RWPE2 (cell line): ENCODE results near the gene SH2D6.

Experiments used
- ATAC-seq: fragments of 200-7000 bp; cut with Tn5 transposase; 3 replicates; pipeline ENCODE4 v1.9.1; 2021; ENCODE audit warnings: low read depth
- DNase-seq: peaks from one replicate; pipeline ENCODE4 v3.0.0-alpha.2; 2020; ENCODE audit warnings: low spot score
- H3K27ac ChIP-seq: fragments of 450-650 bp; 2 replicates; pipeline ENCODE4 v1.5.1; 2017; ENCODE audit warnings: mild to moderate bottlenecking; ENCODE audit not compliant: poor library complexity, severe bottlenecking
- H3K27me3 ChIP-seq: fragments of 250-450 bp; sonication (Bioruptor Pico); 2 replicates; pipeline ENCODE4 v1.5.1; 2021; ENCODE audit warnings: mild to moderate bottlenecking, moderate library complexity; ENCODE audit not compliant: insufficient read depth, poor library complexity, severe bottlenecking
- H3K36me3 ChIP-seq: fragments of 250-450 bp; sonication (Bioruptor Pico); 2 replicates; pipeline ENCODE4 v1.5.1; 2020; ENCODE audit warnings: low read depth, mild to moderate bottlenecking, moderate library complexity
- H3K4me1 ChIP-seq: fragments of 250-450 bp; sonication (Bioruptor Pico); 2 replicates; pipeline ENCODE4 v1.5.1; 2021; ENCODE audit warnings: mild to moderate bottlenecking, moderate library complexity; ENCODE audit not compliant: insufficient read depth, poor library complexity, severe bottlenecking
- H3K4me3 ChIP-seq: fragments of 250-450 bp; sonication (Bioruptor Pico); 2 replicates; pipeline ENCODE4 v1.5.1; 2021; ENCODE audit warnings: mild to moderate bottlenecking, moderate library complexity; ENCODE audit not compliant: severe bottlenecking
- H3K9me3 ChIP-seq: fragments of 250-450 bp; sonication (Bioruptor Pico); 2 replicates; pipeline ENCODE4 v1.5.1; 2021; ENCODE audit warnings: mild to moderate bottlenecking, moderate library complexity; ENCODE audit not compliant: severe bottlenecking
- CTCF ChIP-seq: fragments of 450-650 bp; IDR thresholded peaks from one replicate; pipeline ENCODE4 v1.5.1; 2017; ENCODE audit warnings: mild to moderate bottlenecking, moderate library complexity; ENCODE audit not compliant: poor library complexity, severe bottlenecking

Gene SH2D6

GRCh38 chr2:85397925-85398331, 20.6 kb upstream of the SH2D6 start:
- peak; percentile 30 for DNase-seq
- no peak for ATAC-seq
- no peak for TF ChIP-seq CTCF
- Histone ChIP-seq H3K27ac (no peak overlapping the region), H3K4me3 (no peak overlapping the region), H3K4me1 (no peaks in the 10 kb centered on the region), H3K36me3 (peaks cover 76% of the 10 kb centered on the region), H3K27me3 (no peaks in the 10 kb centered on the region), H3K9me3 (no peaks in the 10 kb centered on the region)

- no peak for ATAC-seq
- H3K4me1 ChIP-seq: no peaks in the 10 kb centered on the region
- TF ChIP-seq CTCF: no peak
Measured at GRCh38 chr2:85398426-85399182, 19.9 kb upstream of the SH2D6 start.

GRCh38 chr2:85399183-85399455, 19.4 kb upstream of the SH2D6 start:
- Histone ChIP-seq H3K4me1 (no peaks in the 10 kb centered on the region), H3K27me3 (no peaks in the 10 kb centered on the region), H3K9me3 (peaks cover 3% of the 10 kb centered on the region), H3K4me3 (no peak overlapping the region), H3K36me3 (peaks cover 84% of the 10 kb centered on the region), H3K27ac (no peak overlapping the region)
- DNase-seq: peak; percentile 48
- no peak for TF ChIP-seq CTCF
- ATAC-seq: no peak

More at GRCh38 chr2:85398426-85399182, 19.9 kb upstream of the SH2D6 start:
- Histone ChIP-seq H3K27ac (no peak overlapping the region), H3K36me3 (peaks cover 82% of the 10 kb centered on the region), H3K9me3 (no peaks in the 10 kb centered on the region), H3K4me3 (no peak overlapping the region), H3K27me3 (no peaks in the 10 kb centered on the region)
- DNase-seq: peak; percentile 52

- peaks cover 87% of the 10 kb centered on the region for H3K36me3 ChIP-seq
- H3K9me3 ChIP-seq: peaks cover 8% of the 10 kb centered on the region
- DNase-seq: peak; percentile 35
- TF ChIP-seq CTCF: no peak
- H3K4me3 ChIP-seq: no peak overlapping the region
- ATAC-seq: no peak
- H3K27ac ChIP-seq: no peak overlapping the region
- H3K27me3 ChIP-seq: no peaks in the 10 kb centered on the region
- no peaks in the 10 kb centered on the region for H3K4me1 ChIP-seq
Measured at GRCh38 chr2:85400023-85400422, 18.5 kb upstream of the SH2D6 start.
